ENCODE data around the gene KMT2B.

The KMT2B gene

DNA sequence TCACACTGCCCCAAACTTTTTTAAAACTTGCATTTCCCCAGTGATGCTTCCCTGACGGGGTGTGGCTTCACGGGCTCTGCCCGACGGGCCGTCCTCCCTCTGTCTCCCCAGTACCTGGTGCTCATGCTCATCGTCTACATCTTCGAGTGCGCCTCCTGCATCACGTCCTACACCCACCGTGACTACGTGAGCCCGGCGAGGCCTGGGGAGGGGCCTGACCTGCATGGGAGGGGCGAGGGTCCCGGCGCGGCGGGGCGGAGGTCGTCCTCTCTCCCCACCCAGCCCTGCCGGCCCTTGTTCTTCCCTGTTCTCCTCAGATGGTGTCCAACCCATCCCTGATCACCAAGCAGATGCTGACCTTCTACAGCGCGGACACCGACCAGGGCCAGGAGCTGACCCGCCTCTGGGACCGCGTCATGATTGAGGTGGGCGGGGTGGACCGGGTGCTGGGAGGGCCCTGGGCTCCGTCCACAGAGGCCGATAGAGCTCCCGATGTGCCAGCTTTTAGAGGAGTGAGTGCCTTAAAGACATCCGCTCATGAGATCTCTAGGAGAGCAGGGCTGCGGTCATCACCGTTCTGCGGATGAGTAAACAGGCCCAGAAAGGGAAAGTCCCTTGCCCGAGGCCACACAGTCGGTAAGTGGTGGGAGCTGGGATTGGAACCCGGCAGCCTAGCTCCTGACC is 44.5 kb upstream of the KMT2B start (continued):
- TF ChIP-seq, protein P1, sequence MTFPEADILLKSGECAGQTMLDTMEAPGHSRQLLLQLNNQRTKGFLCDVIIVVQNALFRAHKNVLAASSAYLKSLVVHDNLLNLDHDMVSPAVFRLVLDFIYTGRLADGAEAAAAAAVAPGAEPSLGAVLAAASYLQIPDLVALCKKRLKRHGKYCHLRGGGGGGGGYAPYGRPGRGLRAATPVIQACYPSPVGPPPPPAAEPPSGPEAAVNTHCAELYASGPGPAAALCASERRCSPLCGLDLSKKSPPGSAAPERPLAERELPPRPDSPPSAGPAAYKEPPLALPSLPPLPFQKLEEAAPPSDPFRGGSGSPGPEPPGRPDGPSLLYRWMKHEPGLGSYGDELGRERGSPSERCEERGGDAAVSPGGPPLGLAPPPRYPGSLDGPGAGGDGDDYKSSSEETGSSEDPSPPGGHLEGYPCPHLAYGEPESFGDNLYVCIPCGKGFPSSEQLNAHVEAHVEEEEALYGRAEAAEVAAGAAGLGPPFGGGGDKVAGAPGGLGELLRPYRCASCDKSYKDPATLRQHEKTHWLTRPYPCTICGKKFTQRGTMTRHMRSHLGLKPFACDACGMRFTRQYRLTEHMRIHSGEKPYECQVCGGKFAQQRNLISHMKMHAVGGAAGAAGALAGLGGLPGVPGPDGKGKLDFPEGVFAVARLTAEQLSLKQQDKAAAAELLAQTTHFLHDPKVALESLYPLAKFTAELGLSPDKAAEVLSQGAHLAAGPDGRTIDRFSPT (tag by site-specific recombination; IDR thresholded peaks at IDR 0.05), result no peak
- TF ChIP-seq ZNF529 (tag by site-specific recombination; IDR thresholded peaks at IDR 0.05; ENCODE audit: insufficient replicate concordance) (no peak), GLI4 (tag by site-specific recombination; IDR thresholded peaks at IDR 0.05) (no peak), ZFHX2 (tag by site-specific recombination; conservative IDR thresholded peaks at IDR 0.05) (peak; percentile 44), HOXA7 (CRISPR knock-in tag; IDR thresholded peaks at IDR 0.05; ENCODE audit: borderline replicate concordance) (no peak), ZNF394 (tag by site-specific recombination; IDR thresholded peaks at IDR 0.05; ENCODE audit: borderline replicate concordance) (no peak), PRDM1 (tag by site-specific recombination; IDR thresholded peaks at IDR 0.05) (no peak; the same call in 1 of the 2 replicates), ZNF501 (tag by site-specific recombination; IDR thresholded peaks at IDR 0.05) (no peak), SCRT2 (tag by site-specific recombination; IDR thresholded peaks at IDR 0.05) (no peak), WT1 (tag by site-specific recombination; IDR thresholded peaks at IDR 0.05) (no peak; the same call in 1 of the 2 replicates), ZNF664 (tag by site-specific recombination; IDR thresholded peaks at IDR 0.05) (no peak), FEZF1 (tag by site-specific recombination; IDR thresholded peaks at IDR 0.05) (no peak), ZFP41 (tag by site-specific recombination; IDR thresholded peaks at IDR 0.05; ENCODE audit: borderline replicate concordance) (no peak), ZNF146 (tag by site-specific recombination; IDR thresholded peaks at IDR 0.05) (no peak), ZNF843 (tag by site-specific recombination; IDR thresholded peaks at IDR 0.05) (no peak), ZNF404 (tag by site-specific recombination; IDR thresholded peaks at IDR 0.05) (no peak), GLIS2 (tag by site-specific recombination; IDR thresholded peaks at IDR 0.05) (0 out of 2 replicates have a peak, but pooled peaks have one; percentile 43), ZNF600 (tag by site-specific recombination; IDR thresholded peaks at IDR 0.05) (peak; percentile 36; the same call in 1 of the 2 replicates), ZNF433 (tag by site-specific recombination; IDR thresholded peaks at IDR 0.05; ENCODE audit: low read depth) (no peak), SP2 (tag by site-specific recombination; IDR thresholded peaks at IDR 0.05) (peak; percentile 87), ZNF777 (tag by site-specific recombination; IDR thresholded peaks at IDR 0.05; ENCODE audit: borderline replicate concordance) (no peak; the same call in 1 of the 2 replicates), ZNF324 (tag by site-specific recombination; IDR thresholded peaks at IDR 0.05) (no peak), ZNF768 (tag by site-specific recombination; IDR thresholded peaks at IDR 0.05) (0 out of 2 replicates have a peak, but pooled peaks have one; percentile 31), ZNF114 (tag by site-specific recombination; IDR thresholded peaks at IDR 0.05) (no peak), ZNF624 (tag by site-specific recombination; IDR thresholded peaks at IDR 0.05) (no peak)
- TF ChIP-seq, protein P2, sequence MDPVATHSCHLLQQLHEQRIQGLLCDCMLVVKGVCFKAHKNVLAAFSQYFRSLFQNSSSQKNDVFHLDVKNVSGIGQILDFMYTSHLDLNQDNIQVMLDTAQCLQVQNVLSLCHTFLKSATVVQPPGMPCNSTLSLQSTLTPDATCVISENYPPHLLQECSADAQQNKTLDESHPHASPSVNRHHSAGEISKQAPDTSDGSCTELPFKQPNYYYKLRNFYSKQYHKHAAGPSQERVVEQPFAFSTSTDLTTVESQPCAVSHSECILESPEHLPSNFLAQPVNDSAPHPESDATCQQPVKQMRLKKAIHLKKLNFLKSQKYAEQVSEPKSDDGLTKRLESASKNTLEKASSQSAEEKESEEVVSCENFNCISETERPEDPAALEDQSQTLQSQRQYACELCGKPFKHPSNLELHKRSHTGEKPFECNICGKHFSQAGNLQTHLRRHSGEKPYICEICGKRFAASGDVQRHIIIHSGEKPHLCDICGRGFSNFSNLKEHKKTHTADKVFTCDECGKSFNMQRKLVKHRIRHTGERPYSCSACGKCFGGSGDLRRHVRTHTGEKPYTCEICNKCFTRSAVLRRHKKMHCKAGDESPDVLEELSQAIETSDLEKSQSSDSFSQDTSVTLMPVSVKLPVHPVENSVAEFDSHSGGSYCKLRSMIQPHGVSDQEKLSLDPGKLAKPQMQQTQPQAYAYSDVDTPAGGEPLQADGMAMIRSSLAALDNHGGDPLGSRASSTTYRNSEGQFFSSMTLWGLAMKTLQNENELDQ (tag by site-specific recombination; IDR thresholded peaks at IDR 0.05; ENCODE audit: low read depth), result no peak
- TF ChIP-seq, protein P3, sequence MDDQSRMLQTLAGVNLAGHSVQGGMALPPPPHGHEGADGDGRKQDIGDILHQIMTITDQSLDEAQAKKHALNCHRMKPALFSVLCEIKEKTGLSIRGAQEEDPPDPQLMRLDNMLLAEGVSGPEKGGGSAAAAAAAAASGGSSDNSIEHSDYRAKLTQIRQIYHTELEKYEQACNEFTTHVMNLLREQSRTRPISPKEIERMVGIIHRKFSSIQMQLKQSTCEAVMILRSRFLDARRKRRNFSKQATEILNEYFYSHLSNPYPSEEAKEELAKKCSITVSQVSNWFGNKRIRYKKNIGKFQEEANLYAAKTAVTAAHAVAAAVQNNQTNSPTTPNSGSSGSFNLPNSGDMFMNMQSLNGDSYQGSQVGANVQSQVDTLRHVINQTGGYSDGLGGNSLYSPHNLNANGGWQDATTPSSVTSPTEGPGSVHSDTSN (CRISPR knock-in tag; IDR thresholded peaks at IDR 0.05), result no peak
- TF ChIP-seq, protein P4, sequence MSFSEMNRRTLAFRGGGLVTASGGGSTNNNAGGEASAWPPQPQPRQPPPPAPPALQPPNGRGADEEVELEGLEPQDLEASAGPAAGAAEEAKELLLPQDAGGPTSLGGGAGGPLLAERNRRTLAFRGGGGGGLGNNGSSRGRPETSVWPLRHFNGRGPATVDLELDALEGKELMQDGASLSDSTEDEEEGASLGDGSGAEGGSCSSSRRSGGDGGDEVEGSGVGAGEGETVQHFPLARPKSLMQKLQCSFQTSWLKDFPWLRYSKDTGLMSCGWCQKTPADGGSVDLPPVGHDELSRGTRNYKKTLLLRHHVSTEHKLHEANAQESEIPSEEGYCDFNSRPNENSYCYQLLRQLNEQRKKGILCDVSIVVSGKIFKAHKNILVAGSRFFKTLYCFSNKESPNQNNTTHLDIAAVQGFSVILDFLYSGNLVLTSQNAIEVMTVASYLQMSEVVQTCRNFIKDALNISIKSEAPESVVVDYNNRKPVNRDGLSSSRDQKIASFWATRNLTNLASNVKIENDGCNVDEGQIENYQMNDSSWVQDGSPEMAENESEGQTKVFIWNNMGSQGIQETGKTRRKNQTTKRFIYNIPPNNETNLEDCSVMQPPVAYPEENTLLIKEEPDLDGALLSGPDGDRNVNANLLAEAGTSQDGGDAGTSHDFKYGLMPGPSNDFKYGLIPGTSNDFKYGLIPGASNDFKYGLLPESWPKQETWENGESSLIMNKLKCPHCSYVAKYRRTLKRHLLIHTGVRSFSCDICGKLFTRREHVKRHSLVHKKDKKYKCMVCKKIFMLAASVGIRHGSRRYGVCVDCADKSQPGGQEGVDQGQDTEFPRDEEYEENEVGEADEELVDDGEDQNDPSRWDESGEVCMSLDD (tag by site-specific recombination; IDR thresholded peaks at IDR 0.05), result no peak
- TF ChIP-seq, protein P5, sequence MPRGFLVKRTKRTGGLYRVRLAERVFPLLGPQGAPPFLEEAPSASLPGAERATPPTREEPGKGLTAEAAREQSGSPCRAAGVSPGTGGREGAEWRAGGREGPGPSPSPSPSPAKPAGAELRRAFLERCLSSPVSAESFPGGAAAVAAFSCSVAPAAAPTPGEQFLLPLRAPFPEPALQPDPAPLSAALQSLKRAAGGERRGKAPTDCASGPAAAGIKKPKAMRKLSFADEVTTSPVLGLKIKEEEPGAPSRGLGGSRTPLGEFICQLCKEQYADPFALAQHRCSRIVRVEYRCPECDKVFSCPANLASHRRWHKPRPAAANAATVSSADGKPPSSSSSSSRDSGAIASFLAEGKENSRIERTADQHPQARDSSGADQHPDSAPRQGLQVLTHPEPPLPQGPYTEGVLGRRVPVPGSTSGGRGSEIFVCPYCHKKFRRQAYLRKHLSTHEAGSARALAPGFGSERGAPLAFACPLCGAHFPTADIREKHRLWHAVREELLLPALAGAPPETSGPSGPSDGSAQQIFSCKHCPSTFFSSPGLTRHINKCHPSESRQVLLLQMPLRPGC (tag by site-specific recombination; IDR thresholded peaks at IDR 0.05), result no peak
- TF ChIP-seq, protein P6, sequence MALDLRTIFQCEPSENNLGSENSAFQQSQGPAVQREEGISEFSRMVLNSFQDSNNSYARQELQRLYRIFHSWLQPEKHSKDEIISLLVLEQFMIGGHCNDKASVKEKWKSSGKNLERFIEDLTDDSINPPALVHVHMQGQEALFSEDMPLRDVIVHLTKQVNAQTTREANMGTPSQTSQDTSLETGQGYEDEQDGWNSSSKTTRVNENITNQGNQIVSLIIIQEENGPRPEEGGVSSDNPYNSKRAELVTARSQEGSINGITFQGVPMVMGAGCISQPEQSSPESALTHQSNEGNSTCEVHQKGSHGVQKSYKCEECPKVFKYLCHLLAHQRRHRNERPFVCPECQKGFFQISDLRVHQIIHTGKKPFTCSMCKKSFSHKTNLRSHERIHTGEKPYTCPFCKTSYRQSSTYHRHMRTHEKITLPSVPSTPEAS (tag by site-specific recombination; IDR thresholded peaks at IDR 0.05), result no peak
